A204.1 (cell line): ENCODE data around the gene ERCC2.

Experiments used
- FAIRE-seq: peaks from 2 replicates; lab custom pipeline; 2012; peaks lifted over from hg19 to GRCh38; lab: Jason Lieb, UNC

The ERCC2 gene

GRCh38 chr19:45401815-45402214 is 31.4 kb upstream of the ERCC2 start:
- FAIRE-seq = no peak

DNA sequence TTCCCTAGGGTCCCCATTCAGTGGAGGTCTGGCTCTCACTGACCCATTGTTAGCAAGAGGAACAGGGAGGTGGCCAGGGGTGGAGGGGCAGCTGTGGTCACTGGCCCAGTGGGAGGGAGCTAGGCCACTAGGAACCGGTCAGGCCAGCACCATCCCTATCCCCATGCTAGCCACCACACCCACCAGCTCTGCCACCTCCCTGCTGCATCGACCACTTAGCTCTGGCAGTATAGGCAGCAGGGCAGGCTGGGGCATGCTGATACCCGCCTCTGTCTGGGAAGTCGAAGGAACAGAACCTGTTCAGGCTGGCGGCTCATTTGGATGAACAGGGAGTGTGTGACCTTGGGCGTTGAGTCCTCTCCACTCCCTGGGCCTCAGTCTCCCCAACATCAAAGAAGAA is 29.8 kb upstream of the ERCC2 start:
- FAIRE-seq = no peak

DNA sequence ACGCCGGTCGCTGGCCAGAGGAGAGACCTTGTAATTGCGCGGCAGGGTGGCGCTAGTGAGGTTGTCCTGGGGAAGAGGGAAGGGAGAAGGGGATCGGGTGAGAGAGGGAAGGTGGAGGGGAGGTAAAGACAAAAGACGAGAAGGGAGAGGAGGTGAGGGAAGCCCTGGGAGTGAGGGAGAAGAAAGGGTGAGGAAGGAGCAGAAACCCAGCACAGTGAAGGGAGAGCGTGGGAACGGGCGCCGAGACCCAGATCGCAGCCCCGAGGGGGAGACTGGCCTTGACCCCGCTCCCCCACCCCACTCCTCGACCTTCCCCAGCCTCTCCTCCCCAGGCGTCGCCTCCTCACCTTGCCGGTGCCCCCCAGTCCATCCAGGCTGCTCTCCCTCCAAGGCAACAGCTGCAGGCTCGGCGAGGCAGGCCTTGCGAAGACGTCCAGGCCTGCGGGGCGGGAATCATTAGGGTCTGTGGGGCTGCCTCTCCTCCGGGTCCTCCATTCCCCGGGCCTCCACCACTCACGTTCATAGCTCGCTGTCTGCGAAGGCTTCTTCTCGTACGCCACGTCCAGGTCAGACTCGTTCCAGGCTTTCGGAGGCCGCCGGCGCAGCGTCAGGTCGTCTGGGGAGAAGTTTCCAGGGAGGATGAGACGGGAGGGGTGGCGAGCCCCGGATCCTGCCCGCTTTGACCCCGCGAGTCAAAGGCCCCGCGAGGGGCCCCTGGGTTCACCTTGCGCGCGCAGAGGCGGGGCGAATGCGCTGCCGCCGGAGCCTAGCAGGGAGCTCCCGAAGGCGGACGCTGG is 25.6 kb upstream of the ERCC2 start:
- no peak for FAIRE-seq

- FAIRE-seq = no peak
Observed at GRCh38 chr19:45391871-45392665, 21.7 kb upstream of the ERCC2 start.

DNA sequence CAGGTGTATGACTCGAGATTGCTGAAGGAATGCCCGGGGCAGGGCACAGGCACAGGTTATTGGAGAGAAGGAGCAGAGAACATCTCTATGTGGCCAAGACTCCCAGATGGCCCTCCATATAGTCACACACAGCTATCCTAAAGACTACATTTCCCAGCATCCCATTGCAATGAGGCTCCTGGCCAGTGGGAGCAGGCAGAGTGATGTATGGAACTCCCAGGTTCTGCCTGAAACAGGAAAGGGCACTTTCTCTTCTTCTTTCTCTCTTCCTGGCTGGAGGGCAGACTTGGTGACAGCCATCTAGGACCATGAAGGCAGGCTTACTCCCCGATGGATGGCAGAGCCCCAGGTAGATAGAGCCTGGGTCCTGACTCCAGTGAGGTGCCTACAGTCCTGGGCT is 21.0 kb upstream of the ERCC2 start:
- no peak for FAIRE-seq

DNA sequence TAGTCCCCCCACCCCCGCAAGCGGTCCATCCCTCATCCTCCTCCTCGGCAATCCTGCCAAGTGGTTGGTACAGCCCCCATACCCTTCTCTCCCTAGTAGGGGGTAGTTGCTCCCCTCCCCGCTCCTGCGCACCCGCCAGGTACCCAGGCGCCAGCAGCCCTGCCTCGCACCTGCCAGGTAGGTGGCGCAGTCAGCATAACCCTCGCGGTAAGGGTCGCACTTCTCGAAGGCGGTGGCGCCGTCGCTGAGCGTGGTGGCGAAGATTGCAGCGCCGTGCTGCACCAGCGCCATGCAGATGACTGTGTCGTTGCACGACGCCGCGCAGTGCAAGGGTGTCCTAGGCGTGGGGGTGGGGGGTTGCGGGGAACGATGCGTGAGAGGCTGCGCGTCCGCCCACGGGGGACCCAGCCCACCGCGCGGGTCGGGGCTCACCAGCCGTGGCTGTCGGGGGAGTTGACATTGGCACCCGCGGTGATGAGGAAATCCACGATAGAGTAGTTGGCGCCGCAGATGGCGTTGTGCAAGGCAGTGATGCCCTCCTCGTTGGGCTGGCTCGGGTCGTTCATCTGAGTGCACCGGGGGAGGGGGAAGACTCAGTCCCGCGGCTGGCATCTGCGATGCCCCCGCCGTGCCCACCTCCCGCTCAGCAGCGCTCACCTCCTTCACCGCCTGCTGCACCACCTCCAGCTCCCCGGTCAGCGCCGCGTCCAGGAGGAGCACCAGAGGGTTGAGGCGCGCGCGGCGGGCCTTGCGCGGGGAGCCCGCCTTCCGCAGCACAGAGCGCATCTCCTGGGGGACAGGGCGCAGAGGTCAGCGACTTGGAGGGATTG is 15.2 kb upstream of the ERCC2 start:
- FAIRE-seq = no peak

DNA sequence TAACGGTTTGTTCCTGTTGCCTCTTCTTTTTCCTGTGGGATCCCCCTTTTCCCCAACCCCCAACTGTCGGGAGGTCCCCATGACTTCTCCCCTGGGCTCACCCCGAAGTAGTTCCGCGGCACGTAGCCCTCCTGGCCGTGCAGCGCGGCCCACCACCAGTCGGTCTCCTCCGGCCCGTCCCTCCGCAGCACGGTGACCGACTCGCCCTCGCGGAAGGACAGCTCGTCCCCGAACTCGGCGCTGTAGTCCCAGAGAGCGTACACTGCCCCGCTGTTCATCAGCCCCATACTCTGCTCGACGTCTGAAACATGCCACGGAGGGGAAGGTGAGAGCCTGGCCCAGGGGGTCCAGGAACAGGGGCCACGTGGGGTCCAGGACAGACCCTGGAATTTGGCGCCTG is 12.1 kb upstream of the ERCC2 start:
- FAIRE-seq = no peak

DNA sequence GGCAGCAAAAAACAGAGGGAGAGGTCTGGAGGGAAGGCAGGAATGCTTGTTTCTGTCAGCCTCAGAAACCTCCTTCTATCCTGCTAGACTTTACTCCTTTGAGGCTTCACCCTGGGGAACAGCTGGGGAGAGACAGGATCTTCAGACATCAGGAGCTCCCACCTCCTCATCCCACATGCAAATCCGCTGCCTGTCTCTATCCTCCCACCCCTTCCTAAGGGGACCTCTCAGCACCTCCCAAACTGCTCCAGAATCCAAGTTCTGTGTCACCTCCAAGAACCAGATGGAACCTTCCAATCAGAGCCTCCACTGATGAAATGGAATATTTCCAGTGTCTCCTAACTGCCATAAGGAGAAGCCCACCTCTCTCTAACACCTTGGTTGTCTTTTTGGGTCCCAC is 9.7 kb upstream of the ERCC2 start:
- FAIRE-seq = no peak

DNA sequence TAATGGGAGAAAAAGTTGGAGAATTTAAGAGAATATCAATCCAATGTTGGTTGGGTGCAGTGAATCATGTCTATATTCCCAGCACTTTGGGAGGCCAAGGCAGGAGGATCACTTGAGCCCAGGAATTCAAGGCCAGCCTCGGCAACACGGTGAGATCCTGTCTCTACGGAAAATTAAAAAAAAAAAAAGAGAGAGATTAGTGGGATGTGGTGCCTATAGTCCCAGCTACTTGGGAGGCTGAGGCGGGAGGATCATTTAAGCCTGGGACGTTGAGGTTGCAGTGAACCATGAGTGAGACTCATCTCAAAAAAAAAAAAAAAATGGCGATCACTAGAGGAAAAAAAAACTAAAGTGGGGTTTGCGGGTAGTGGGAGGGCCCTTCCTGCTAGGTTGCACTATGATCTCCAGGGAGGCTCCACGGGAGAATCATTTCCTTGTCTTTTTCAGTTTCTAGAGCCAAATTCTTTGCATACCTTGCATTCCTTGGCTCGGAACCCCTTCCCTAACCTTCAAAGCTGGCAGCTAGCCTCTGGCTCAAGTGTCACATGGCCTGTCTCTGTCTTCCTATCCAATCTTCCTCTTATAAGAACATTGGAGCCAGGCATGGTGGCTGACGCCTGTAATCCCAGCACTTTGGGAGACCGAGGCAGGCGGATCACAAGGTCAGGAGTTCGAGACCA is 5.8 kb upstream of the ERCC2 start:
- peak; percentile 78 for FAIRE-seq

GRCh38 chr19:45368737-45369340 is 1.5 kb downstream of the ERCC2 start:
- FAIRE-seq = no peak

- FAIRE-seq = no peak
Observed at GRCh38 chr19:45368127-45368526, 2.2 kb downstream of the ERCC2 start.

- FAIRE-seq = no peak
Observed at GRCh38 chr19:45364696-45365095, 5.7 kb downstream of the ERCC2 start.

DNA sequence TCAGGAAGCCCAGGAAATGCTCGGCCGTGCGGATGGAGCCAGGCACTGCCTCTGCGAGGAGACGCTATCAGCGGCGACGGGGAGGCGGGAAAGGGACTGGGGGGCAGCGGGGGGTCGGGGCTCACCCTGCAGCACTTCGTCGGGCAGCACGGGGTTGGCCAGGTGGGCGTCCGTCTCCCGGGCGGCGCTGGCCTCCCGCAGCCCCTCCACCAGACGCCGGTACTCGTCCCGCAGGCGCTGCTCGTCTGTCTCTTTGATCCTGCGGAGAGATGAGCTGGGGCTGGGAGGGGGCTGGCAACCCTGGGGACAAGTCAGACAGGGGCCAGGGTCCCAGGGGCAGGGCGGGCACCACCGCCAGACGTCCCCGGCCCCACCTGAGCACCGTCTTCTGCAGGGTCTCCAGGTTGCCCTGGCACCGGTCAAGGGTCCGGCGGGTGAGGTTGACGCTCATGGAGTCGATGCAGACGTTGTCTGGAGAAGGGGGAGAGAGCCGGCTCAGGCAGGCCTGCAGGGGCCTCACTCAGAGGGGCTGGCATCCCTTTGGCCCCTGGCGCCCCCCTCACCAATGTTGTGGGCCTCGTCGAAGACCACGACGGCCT is 6.4 kb downstream of the ERCC2 start:
- FAIRE-seq = no peak

DNA sequence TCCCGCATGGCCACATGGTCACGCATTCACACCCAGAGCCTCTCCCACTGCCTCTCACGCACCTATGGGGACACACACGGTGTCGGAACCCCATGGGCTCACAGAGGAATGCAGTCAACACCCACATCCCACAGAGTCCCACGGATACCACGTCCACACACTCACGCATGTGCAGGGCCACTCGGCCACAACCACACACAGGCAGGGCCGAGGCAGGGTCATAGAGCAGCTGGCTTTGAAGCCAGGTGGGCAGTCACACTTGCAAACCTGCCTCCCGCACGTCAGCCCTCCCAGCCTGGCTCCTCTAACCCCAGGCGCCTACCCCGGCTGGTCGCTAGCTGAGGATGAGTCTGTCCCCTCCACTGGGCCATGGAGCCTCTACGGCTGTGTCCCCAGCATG is 8.1 kb downstream of the ERCC2 start:
- no peak for FAIRE-seq

- FAIRE-seq = no peak
Observed at GRCh38 chr19:45361608-45362007, 8.8 kb downstream of the ERCC2 start.

- no peak for FAIRE-seq
Observed at GRCh38 chr19:45358213-45358792, 12.1 kb downstream of the ERCC2 start.

- no peak for FAIRE-seq
Observed at GRCh38 chr19:45357445-45357783, 13.0 kb downstream of the ERCC2 start.

DNA sequence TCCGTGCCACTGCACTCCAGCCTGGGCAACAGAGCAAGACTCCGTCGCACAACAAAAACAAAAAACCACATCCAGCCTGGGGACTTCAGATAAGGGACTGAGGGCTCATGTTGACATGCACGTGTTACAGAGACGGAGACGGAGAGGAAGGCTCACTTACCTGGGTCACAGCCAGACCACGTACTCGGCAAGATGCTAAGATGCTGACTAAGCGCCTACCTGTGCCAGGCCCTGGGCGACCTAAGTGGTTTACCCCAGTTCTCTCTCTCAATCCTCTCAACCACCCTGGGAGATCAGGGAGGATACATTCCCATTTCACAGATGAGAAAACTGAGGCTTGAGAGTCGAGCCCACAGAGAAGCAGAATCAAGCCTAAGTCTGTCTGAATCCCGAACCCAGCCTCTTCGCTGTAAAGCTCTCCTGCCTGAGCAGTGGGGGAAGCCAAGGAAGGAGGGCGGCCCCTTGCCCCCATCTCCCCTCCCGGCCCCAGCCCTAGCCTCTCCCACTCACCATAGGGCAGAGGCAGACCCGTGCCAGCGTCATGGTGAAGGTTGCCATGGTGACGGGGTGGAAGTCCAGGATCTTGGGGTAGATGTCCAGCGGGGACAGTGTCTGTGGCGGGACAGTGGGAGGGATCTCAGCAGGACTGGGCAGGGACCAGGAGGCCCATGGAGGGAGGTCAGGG is 13.5 kb downstream of the ERCC2 start:
- no peak for FAIRE-seq

DNA sequence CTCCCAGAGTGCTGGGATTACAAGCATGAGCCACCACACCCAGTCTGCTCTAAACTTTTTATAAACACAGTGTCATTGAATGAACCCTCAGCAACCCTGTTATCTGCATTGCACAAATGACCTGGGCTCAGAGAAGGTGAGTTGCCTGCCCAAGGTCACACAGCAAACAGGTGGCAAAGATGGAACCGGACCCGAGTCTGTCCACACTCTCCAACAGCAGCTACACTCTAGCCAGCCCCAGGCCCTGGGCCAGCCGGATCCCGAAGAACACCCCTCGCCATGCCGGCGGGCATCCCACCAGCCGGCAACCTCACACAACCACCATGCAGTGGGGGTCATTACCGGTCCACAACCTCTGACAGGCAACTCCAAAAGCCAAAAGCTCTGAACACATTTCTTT is 14.5 kb downstream of the ERCC2 start:
- no peak for FAIRE-seq

DNA sequence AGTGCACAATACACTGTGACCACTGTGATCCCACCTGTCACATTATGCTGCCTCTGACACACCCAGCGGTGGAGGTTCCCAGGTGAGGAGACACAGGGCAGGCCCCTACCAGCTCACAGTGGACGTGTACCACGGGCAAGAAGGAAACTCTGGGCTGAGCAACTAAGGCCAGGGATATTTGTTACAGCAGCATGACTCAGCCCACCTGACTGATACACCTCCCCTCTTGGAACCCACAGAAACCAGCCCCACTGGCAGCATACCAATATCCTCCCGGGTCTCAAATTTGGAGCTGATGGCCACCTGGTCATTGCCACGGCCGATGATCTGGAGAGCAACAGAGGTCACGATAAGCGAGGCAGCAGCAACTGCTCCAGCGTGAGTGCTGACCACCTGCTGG is 15.0 kb downstream of the ERCC2 start:
- FAIRE-seq = no peak
